ENCODE results near the gene RPL13.

The RPL13 gene

GRCh38 chr16:89545044-89545830 lies 15.2 kb upstream of the RPL13 start:
- no peak for DNase-seq

GRCh38 chr16:89545831-89546574 lies 14.5 kb upstream of the RPL13 start:
- DNase-seq = no peak

- no peak for DNase-seq
Observed at GRCh38 chr16:89546781-89547180, 13.7 kb upstream of the RPL13 start.

GRCh38 chr16:89547291-89547690 lies 13.2 kb upstream of the RPL13 start:
- DNase-seq = no peak

- DNase-seq = no peak
Observed at GRCh38 chr16:89547860-89548259, 12.6 kb upstream of the RPL13 start.

- no peak for DNase-seq
Observed at GRCh38 chr16:89548344-89549006, 12.0 kb upstream of the RPL13 start.

- DNase-seq = no peak
Observed at GRCh38 chr16:89549007-89549700, 11.3 kb upstream of the RPL13 start.

GRCh38 chr16:89550421-89551007 lies 10.0 kb upstream of the RPL13 start:
- DNase-seq = no peak

GRCh38 chr16:89552329-89552728 lies 8.2 kb upstream of the RPL13 start:
- DNase-seq = no peak

GRCh38 chr16:89552913-89553312 lies 7.6 kb upstream of the RPL13 start:
- DNase-seq = no peak

GRCh38 chr16:89553733-89554132 lies 6.7 kb upstream of the RPL13 start:
- DNase-seq = no peak

GRCh38 chr16:89554343-89554742 lies 6.1 kb upstream of the RPL13 start:
- DNase-seq = no peak

- no peak for DNase-seq
Observed at GRCh38 chr16:89555265-89555664, 5.2 kb upstream of the RPL13 start.

GRCh38 chr16:89555780-89556179 lies 4.7 kb upstream of the RPL13 start:
- no peak for DNase-seq

GRCh38 chr16:89556750-89557689 lies 3.5 kb upstream of the RPL13 start:
- DNase-seq = peak; percentile 57

GRCh38 chr16:89557690-89558490 lies 2.6 kb upstream of the RPL13 start:
- DNase-seq = no peak

- no peak for DNase-seq
Observed at GRCh38 chr16:89561142-89561883, 831 bp downstream of the RPL13 start.

- no peak for DNase-seq
Observed at GRCh38 chr16:89561884-89562599, 1.6 kb downstream of the RPL13 start.

GRCh38 chr16:89562939-89563338 lies 2.5 kb downstream of the RPL13 start:
- DNase-seq = no peak

Measured in fibroblast of skin of abdomen (primary cell).